HG03469 (cell line): Measurements from ENCODE around the gene ZNF438.

Source experiments
- ATAC-seq: cut with Tn5 transposase; IDR thresholded peaks from one replicate; pipeline ENCODE4 v1.9.1; 2021; ENCODE audit warnings: mild to moderate bottlenecking, moderate library complexity, moderate number of reproducible peaks; ENCODE audit not compliant: unreplicated experiment

ZNF438 gene

GRCh38 chr10:30832749-30833627 is 198.7 kb downstream of the ZNF438 start:
- ATAC-seq = no peak

GRCh38 chr10:30832001-30832748 is 199.5 kb downstream of the ZNF438 start:
- ATAC-seq = no peak

GRCh38 chr10:30831426-30831825 is 200.2 kb downstream of the ZNF438 start:
- ATAC-seq = no peak

GRCh38 chr10:30830315-30831230 is 201.1 kb downstream of the ZNF438 start:
- ATAC-seq = no peak

GRCh38 chr10:30829901-30830300 is 201.8 kb downstream of the ZNF438 start:
- no peak for ATAC-seq

GRCh38 chr10:30828680-30829079 is 203.0 kb downstream of the ZNF438 start:
- ATAC-seq = no peak

- no peak for ATAC-seq
Measured at GRCh38 chr10:30828164-30828563, 203.5 kb downstream of the ZNF438 start.

GRCh38 chr10:30827531-30828120 is 204.0 kb downstream of the ZNF438 start:
- no peak for ATAC-seq

- no peak for ATAC-seq
Measured at GRCh38 chr10:30826679-30827078, 205.0 kb downstream of the ZNF438 start.

GRCh38 chr10:30825495-30825894 is 206.2 kb downstream of the ZNF438 start:
- no peak for ATAC-seq

- ATAC-seq = no peak
Measured at GRCh38 chr10:30825022-30825421, 206.6 kb downstream of the ZNF438 start.

GRCh38 chr10:30823651-30824050 is 208.0 kb downstream of the ZNF438 start:
- no peak for ATAC-seq

GRCh38 chr10:30822693-30823465 is 208.8 kb downstream of the ZNF438 start:
- ATAC-seq = no peak

- ATAC-seq = no peak
Measured at GRCh38 chr10:30821994-30822692, 209.5 kb downstream of the ZNF438 start.

- ATAC-seq = no peak
Measured at GRCh38 chr10:30821261-30821993, 210.2 kb downstream of the ZNF438 start.

- no peak for ATAC-seq
Measured at GRCh38 chr10:30820261-30820991, 211.2 kb downstream of the ZNF438 start.

- ATAC-seq = no peak
Measured at GRCh38 chr10:30819341-30820181, 212.1 kb downstream of the ZNF438 start.
